HL-60 (cell line): ENCODE results near the gene ALPL.

Experiments
- DNase-seq, 2 experiments: peaks; one replicate each; pipeline ENCODE4 v3.0.0-alpha.2; 2010 to 2020; ENCODE audit warnings: low read depth in 1 of 2, low spot score in 1 of 2
- H3K27ac ChIP-seq: fragments of 250-450 bp; sonication (Bioruptor Pico); replicated peaks from 2 replicates; pipeline ENCODE4 v1.5.1; 2020; ENCODE audit warnings: mild to moderate bottlenecking, moderate library complexity
- H3K27me3 ChIP-seq: fragments of 250-450 bp; sonication (Bioruptor Pico); 2 replicates; pipeline ENCODE4 v1.5.1; 2021; ENCODE audit warnings: mild to moderate bottlenecking, moderate library complexity; ENCODE audit not compliant: insufficient read depth, poor library complexity, severe bottlenecking
- H3K4me3 ChIP-seq: replicated peaks from 2 replicates; pipeline ENCODE4 v1.5.1; 2011; ENCODE audit warnings: mild to moderate bottlenecking, control low read depth, low read length; ENCODE audit not compliant: insufficient read depth
- CTCF ChIP-seq: IDR thresholded peaks from one replicate; pipeline ENCODE4 v1.5.1; 2011; ENCODE audit warnings: low read length, control low read depth, inconsistent platforms; ENCODE audit not compliant: insufficient read depth
- GABPA ChIP-seq: IDR thresholded peaks from 2 replicates; pipeline ENCODE4 v1.6.1; 2012; ENCODE audit warnings: low read depth
- POLR2AphosphoS5 ChIP-seq: IDR thresholded peaks from 2 replicates; pipeline ENCODE4 v1.6.1; 2012; ENCODE audit warnings: low read depth
- REST ChIP-seq: IDR thresholded peaks from 2 replicates; pipeline ENCODE4 v1.6.1; 2012; ENCODE audit warnings: low read depth; ENCODE audit not compliant: insufficient replicate concordance
- SPI1 ChIP-seq: IDR thresholded peaks from 2 replicates; pipeline ENCODE4 v1.6.1; 2012; ENCODE audit warnings: low read depth, mild to moderate bottlenecking, borderline replicate concordance

ALPL gene

GRCh38 chr1:21623410-21623961, 114.3 kb downstream of the ALPL start:
- no peak for TF ChIP-seq SPI1
- no peak for TF ChIP-seq POLR2AphosphoS5
- no peak for TF ChIP-seq REST
- no peak for TF ChIP-seq GABPA
- TF ChIP-seq CTCF = no peak
- Histone ChIP-seq H3K27ac (no peak overlapping the region), H3K27me3 (peaks cover 32% of the 10 kb centered on the region), H3K4me3 (no peak overlapping the region)
- no peak for DNase-seq

GRCh38 chr1:21624571-21625389, 115.6 kb downstream of the ALPL start:
- no peak for TF ChIP-seq CTCF
- TF ChIP-seq REST = no peak
- no peak for TF ChIP-seq GABPA
- no peak for TF ChIP-seq SPI1
- no peak for TF ChIP-seq POLR2AphosphoS5
- Histone ChIP-seq H3K4me3 (no peak overlapping the region), H3K27ac (no peak overlapping the region), H3K27me3 (peaks cover 28% of the 10 kb centered on the region)
- no peak for DNase-seq

GRCh38 chr1:21625390-21626190, 116.4 kb downstream of the ALPL start:
- peaks cover 22% of the 10 kb centered on the region for H3K27me3 ChIP-seq
- H3K4me3 ChIP-seq = no peak overlapping the region
- no peak for DNase-seq
- TF ChIP-seq GABPA (no peak), REST (no peak), POLR2AphosphoS5 (no peak), SPI1 (no peak), CTCF (no peak)
- H3K27ac ChIP-seq = no peak overlapping the region
